Esophagus squamous epithelium (tissue), 4 donors: ENCODE measurements around the gene MPLKIP.

ENCODE experiments used
- CTCF ChIP-seq, 6 experiments: fragments of 450-650 bp in 4 of 6; fragments of 200-600 bp in 2 of 6; sonication (generic) in 2 of 6; IDR thresholded peaks; one replicate each; pipeline ENCODE4 v1.5.1; 2016 to 2019; ENCODE audit warnings: antibody characterized with exemption in 6 of 6, mild to moderate bottlenecking in 4 of 6, moderate library complexity in 4 of 6
- POLR2A ChIP-seq, 4 donors: fragments of 450-650 bp; IDR thresholded peaks; one replicate each; pipeline ENCODE4 v1.6.1; 2017; ENCODE audit warnings: antibody characterized with exemption in 4 of 4, mild to moderate bottlenecking in 4 of 4, moderate library complexity in 3 of 4

GRCh38 chr7:40138973-40139372 lies 4.6 kb upstream of the MPLKIP start:
- TF ChIP-seq CTCF (IDR thresholded peaks at IDR 0.05) (no peak), POLR2A (IDR thresholded peaks at IDR 0.05) (no peak)
